ENCODE measurements around the gene POMT2.

DNA sequence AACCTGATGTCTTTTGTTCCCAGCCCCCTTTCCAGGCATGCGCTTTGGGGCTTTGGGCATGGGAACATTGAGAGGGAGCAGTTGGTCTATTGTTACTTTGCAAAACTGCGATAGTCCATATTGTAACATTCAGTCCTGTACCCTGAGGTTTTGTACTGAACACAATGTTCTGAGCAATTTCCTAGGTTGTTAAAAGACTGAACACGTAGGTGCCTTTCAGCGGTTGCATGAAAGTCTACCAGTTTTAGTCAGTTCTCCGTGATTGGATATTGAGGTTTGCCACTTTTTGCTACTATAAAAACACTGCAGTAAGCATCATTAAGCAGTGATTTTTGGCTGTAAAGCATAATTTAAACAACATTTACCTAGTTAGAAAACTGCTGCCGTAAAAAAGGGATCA, 69.8 kb downstream of the POMT2 start:
- TF ChIP-seq, protein P1, sequence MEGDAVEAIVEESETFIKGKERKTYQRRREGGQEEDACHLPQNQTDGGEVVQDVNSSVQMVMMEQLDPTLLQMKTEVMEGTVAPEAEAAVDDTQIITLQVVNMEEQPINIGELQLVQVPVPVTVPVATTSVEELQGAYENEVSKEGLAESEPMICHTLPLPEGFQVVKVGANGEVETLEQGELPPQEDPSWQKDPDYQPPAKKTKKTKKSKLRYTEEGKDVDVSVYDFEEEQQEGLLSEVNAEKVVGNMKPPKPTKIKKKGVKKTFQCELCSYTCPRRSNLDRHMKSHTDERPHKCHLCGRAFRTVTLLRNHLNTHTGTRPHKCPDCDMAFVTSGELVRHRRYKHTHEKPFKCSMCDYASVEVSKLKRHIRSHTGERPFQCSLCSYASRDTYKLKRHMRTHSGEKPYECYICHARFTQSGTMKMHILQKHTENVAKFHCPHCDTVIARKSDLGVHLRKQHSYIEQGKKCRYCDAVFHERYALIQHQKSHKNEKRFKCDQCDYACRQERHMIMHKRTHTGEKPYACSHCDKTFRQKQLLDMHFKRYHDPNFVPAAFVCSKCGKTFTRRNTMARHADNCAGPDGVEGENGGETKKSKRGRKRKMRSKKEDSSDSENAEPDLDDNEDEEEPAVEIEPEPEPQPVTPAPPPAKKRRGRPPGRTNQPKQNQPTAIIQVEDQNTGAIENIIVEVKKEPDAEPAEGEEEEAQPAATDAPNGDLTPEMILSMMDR (IDR thresholded peaks at IDR 0.05) = no peak
- TF ChIP-seq POLR2A (IDR thresholded peaks at IDR 0.05) = no peak
- no peak for TF ChIP-seq POLR2AphosphoS5 (IDR thresholded peaks at IDR 0.05)
- TF ChIP-seq EP300 (IDR thresholded peaks at IDR 0.05) = no peak
